OCI-LY7 (cell line): ENCODE measurements around the gene DCAF5.

ENCODE experiments used
- CTCF ChIP-seq: fragments of 200-600 bp; sonication (generic); conservative IDR thresholded peaks from 2 replicates; pipeline ENCODE4 v1.5.1; 2014; ENCODE audit warnings: mild to moderate bottlenecking, antibody characterized with exemption, low read length, moderate library complexity, mixed read lengths
- EZH2phosphoT487 ChIP-seq: fragments of 200-600 bp; sonication (generic); IDR thresholded peaks from 2 replicates; pipeline ENCODE4 v1.6.1; 2018; ENCODE audit warnings: low read depth, borderline replicate concordance, mild to moderate bottlenecking, mixed run types, antibody characterized with exemption, low read length, moderate library complexity, mixed read lengths

- TF ChIP-seq CTCF, result peak; percentile 69
- no peak for TF ChIP-seq EZH2phosphoT487
Measured at GRCh38 chr14:69101331-69101826, 51.5 kb downstream of the DCAF5 start.
